Pons (tissue), 1 donor: ENCODE data around the gene FRA10AC1.
"Not testable (repeated sequence)": the region's sequence is repeated elsewhere in the genome, so short reads cannot be mapped to it uniquely, and the experiment has no call there.

Experiments used
- DNase-seq: peaks from one replicate; pipeline ENCODE4 v3.0.0-alpha.2; 2016; ENCODE audit warnings: low spot score

The FRA10AC1 gene

DNA sequence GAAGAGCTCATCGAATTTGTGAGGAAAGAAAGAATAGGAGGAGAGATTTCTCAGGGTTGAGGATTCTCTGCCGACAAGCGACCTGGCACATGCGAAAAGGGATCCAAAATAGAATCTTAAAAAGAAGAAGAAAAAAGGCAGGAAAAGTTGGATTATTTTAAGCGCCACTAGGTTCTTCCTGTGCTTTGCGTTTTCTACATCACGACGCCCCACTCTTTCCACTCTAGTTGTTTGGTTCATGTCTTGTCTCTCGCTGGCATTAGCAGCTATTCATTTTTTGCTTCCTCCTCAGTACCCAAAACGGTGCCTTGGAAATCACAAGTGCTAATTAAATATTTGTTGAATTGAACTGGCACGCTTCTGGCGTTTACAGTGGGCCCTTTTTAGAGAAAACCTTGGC is 674 bp upstream of the FRA10AC1 start:
- DNase-seq, result peak; percentile 59

- DNase-seq, result no peak
Measured at GRCh38 chr10:93701866-93702209, 554 bp downstream of the FRA10AC1 start.

DNA sequence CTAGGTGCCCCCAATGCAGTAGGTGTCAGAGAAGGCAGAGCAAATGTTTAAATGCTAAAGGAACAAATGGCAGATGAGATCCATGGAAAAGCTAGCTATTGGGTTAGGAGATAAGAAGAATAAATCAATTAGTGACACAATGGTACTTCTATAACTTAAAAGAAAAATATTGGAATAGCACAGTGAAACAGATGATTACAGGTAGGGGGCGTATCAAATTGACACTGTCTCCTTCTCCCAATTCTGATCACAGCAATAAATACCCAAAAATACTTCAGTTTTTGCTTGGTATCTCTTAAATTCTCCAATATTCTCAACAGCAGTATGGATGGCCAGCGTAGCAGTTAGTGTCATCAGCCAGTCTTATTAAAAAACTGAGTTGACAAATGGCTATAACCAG is 5.2 kb downstream of the FRA10AC1 start:
- no peak for DNase-seq

GRCh38 chr10:93696582-93696981 is 5.8 kb downstream of the FRA10AC1 start:
- not testable (repeated sequence) for DNase-seq

DNA sequence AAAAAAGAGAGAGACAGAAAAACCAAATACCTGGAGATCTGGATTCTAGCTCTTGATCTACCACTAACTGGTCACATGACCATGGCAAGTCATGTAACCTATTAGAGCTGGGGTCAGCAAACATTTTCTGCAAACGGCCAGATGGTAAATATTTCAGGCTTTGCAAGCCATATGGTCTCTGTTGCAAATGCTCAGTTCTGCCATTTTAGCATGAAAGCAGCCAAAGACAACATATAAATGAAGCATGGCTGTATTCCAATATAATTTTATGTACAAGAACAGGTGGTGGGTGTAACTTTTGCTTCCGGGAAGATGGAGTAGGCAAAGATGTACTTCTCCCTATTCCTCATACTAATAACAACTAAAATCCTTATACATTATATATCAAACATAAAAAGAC is 6.7 kb downstream of the FRA10AC1 start:
- DNase-seq, result no peak

DNA sequence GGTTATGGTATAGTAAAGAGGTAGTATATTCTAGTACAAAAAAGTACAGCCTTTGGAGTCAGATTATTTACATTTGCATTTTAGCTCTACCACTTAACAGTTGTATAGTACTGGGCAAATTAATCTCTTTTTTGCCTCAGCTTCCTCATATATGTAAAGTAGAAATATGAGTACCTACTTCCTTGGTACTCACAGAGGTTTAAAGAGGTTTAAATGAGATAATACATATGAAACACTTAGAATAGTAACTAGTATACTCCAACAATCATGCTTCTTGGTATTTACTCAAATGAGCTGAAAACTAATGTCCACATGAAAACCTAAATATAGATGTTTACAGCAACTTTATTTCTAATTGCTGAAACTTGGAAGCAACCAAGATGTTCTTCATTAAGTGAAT is 14.7 kb downstream of the FRA10AC1 start:
- DNase-seq, result no peak

DNA sequence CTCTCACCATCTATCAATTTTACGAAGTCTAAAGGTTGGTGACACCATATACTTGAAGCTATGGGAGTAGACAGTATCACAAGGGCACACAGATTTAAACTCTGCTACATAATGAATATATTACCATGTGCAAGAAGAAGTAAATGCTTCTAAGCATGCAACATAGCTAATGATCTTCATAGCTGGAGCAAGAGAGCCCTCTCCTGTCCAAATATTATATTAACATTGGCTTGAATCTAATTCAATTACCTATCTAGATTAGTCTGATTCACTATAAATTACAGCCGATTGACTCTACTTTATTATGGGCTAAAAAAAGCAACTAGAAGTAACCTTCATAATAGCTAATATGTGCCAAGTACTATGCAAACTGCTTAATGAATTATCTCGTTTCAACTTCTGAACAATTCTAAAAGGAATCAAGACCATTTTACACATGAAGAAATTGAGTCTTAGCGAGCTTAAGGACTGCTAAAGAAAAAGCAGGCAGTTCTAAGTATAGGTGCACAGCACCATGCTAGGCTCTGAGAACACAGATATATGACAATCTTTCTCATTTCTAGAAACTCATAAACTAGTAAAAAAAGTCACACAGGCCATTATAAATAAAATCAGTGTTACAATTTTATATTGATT is 21.9 kb downstream of the FRA10AC1 start:
- DNase-seq, result peak; percentile 64

DNA sequence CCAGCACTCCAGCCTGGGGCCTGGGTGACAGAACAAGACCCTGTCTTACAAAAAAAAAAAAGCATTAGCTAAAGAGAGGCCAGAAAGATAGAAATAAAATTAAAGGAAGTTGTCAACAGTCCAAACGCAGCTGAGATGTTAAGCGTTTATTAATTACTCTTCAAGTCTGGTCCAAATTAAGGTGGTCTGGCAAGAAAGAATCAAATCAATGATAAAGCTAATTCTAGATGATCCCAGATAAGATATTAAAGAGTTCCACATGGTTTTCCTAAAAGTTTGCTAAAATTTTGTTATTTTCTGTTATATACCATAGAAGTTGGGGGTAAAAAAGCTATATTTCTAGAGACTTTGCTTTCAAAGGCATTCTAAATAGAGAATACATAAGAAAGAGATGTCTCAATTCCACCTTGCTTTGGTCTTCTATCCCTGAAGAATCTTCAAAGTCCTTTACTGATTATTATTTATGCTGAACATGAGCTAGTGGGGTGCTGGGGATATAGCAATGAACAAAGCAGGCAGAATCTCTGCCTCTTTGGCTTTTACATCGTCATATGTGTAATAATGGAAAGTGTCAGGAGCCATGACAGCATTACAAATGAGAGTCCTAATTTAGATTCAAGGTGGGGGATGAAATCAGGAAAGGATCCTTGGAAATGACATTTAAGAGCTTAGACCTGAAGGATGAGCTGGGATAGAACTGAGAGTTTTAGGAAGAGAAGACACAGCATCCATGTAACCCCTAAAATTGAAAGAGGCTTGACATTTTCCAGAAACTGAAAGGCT is 23.4 kb downstream of the FRA10AC1 start:
- DNase-seq, result no peak

DNA sequence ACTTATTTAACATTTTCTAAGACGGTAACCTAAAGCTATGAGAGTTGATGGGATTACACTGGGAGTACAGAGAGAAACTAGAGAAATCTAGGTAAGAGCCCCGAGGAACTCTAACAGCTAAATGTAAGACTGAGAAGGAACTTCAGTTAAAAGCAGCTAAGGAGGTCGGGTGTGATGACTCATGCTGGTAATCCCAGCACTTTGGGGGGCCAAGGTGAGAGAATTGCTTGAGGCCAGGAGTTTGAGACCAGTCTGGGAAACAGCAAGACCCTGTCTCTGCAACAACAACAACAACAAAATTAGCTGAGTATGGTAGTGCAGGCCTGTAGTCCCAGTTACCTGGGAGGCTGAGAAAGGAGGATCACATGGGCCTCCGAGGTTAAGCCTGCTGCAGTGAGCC is 24.0 kb downstream of the FRA10AC1 start:
- DNase-seq, result no peak

DNA sequence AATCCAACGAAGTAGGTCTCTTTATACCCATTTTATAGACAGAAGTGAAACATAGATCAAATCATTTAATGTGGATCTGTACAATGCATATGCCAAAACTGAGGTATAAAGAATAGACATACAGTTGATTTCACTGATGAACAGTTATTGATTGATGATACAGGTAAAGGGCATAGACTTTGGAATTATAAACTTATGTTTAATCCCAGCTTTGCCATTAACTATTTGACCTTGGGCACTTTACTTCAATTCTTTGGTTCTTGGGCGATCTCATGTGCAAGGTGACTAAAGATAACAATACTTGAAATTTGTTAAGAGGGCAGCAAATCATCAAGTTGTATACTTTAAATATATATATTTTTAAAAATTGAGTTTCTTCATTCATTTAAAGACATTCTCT is 28.6 kb downstream of the FRA10AC1 start:
- DNase-seq, result no peak

DNA sequence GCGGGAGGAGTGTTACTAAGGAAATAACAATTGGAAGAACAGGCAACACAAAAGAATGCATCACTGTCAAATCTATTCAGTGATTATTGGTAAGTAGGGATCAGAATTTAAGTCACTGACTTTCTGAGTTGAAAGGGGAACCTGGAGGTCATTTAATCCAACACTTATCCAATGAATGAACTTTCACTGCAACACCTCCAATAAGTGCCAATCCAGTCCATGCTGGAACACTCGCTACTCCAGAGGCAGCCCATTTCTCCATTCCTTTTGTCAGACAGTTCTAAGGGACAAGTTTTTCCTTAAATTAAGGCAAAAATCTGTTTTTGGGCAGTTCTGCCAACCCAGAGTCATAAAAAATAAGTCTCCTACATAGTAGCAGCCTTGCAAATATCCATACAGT is 29.5 kb downstream of the FRA10AC1 start:
- DNase-seq, result no peak

DNA sequence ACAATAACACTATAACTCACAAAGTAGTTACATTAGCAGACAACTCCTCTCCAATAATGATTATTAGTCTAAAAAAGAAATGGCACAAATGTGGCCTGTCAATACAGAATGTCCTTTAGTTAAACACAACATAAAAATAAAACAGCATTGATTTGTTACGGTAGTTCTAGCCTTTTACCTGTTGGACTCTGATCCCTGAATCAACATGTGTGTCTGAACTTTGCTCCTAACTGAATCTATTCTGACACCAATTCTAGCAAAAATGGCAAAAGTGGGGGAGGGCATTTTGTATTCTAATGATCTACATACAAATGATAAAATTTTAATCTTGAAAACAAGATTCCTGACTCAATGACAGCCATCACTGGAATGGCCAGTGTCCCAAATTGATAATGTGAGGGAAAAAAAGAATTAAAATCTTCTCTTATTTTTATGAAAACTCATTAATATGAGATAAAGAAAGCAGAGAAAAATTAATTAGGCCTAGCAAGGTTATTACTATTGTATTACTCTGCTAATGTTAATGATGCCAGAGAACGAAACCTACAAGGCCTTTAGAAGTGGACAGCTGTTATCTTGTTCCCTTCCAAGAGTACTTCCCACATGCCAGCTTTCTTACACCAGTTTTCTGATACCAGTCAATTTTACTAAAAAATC is 30.2 kb downstream of the FRA10AC1 start:
- DNase-seq, result no peak

GRCh38 chr10:93671042-93671441 is 31.4 kb downstream of the FRA10AC1 start:
- no peak for DNase-seq

GRCh38 chr10:93670372-93670771 is 32.0 kb downstream of the FRA10AC1 start:
- no peak for DNase-seq

DNA sequence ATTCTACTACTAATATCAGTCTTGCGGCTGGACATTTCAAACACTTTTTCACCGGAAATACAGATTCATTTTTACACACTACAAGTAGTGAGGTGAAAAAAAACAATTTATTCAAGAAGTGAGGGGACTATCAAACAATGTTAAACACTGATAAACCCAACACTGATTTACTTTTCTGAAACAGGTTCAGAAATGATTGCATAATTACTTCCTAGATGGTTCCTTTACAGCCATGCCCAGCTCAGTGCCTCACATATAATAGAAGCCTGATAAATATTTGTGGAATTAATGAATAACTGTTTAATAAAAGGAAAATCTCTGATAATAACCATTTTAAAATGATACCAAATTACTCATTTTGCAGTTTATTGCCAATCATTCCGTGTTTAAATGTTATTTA is 34.6 kb downstream of the FRA10AC1 start:
- DNase-seq, result no peak

DNA sequence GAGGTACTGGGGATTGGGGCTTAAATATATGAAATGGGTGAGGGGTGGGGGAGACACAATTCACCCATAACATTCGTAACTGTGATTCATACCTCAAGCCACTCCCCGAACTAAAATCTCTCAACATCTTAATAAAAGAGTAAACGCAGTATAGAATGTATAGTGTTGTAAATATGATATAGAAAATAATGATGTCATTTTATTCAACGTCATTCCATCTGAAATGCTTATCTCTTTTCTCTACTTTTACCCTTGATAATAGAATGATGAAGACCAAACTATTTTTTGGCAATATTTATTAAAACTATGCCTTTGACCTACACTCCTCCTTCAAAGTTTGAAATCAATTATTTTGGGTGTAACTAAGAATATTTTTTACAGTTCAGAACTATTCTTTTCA is 36.4 kb downstream of the FRA10AC1 start:
- DNase-seq, result no peak

GRCh38 chr10:93657757-93658156 is 44.6 kb downstream of the FRA10AC1 start:
- DNase-seq, result no peak

DNA sequence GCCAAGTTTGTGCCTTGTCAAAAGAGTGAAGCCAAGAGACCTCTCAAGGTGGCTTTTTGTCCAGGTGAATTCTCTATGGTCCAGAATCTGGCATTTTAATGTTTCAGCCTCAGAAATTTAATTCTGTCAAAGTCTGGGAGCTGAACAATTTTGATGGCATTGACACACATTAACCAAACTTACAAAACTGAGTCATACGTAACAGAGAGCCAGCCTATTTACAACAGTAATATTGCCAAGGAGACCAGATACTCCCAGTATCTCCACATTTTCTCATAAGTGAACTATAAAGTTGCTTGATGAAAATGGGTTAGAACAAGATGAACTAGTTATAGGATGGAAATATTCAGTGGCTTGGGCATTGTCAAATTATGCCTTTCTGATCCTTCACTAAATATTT is 46.2 kb downstream of the FRA10AC1 start:
- DNase-seq, result no peak

- no peak for DNase-seq
Measured at GRCh38 chr10:93654201-93654600, 48.2 kb downstream of the FRA10AC1 start.

GRCh38 chr10:93652857-93653256 is 49.5 kb downstream of the FRA10AC1 start:
- no peak for DNase-seq

GRCh38 chr10:93639791-93640190 is 62.6 kb downstream of the FRA10AC1 start:
- DNase-seq, result no peak

GRCh38 chr10:93630625-93631557 is 71.5 kb downstream of the FRA10AC1 start:
- DNase-seq, result no peak
